A549 (cell line): ENCODE measurements around the gene ARHGAP11B.
"Not testable (repeated sequence)": the region's sequence is repeated elsewhere in the genome, so short reads cannot be mapped to it uniquely, and the experiment has no call there.

Experiments
- ATAC-seq, 2 experiments: fragments of 200-7000 bp in 1 of 2; fragments of >200 bp in 1 of 2; cut with Nextera tagmentation in 1 of 2; cut with Tn5 transposase in 1 of 2; 3 replicates each; pipeline versions ENCODE4 v1.8.0 to v1.9.1; 2018 to 2020; ENCODE audit warnings: mild to moderate bottlenecking in 1 of 2, moderate library complexity in 1 of 2
- CTCF ChIA-PET: fragments of 300-600 bp; sonication (Branson Sonifier 250); formaldehyde crosslinking; extraction: SDS; loops from one replicate; lab custom pipeline; 2021; ENCODE audit warnings: antibody characterized with exemption, inconsistent platforms; lab: Yijun Ruan, JAX
- POLR2A ChIA-PET: fragments of 350-600 bp; formaldehyde crosslinking; extraction: SDS; loops from one replicate; lab custom pipeline; 2021; ENCODE audit warnings: antibody characterized with exemption, inconsistent platforms; lab: Yijun Ruan, JAX
- DNase-seq, 2 experiments: peaks; one replicate each; pipeline versions ENCODE4 v3.0.0 to v3.0.0-alpha.2; 2011 to 2016; ENCODE audit warnings: low read depth in 1 of 2, low spot score in 1 of 2
- FAIRE-seq: peaks from 2 replicates; lab custom pipeline; 2011; peaks lifted over from hg19 to GRCh38; lab: Jason Lieb, UNC
- H3K27ac ChIP-seq, 2 experiments: fragments of >200 bp; sonication (Bioruptor Twin); formaldehyde crosslinking; 3 replicates each; pipeline ENCODE4 v1.5.1; 2016 to 2017
- H3K4me1 ChIP-seq: fragments of >200 bp; sonication (Bioruptor Twin); formaldehyde crosslinking; 3 replicates; pipeline ENCODE4 v1.6.1; 2016
- H3K4me2 ChIP-seq: fragments of >200 bp; sonication (Bioruptor Twin); formaldehyde crosslinking; 3 replicates; pipeline ENCODE4 v1.6.1; 2016
- H3K4me3 ChIP-seq: fragments of >200 bp; sonication (Bioruptor Twin); formaldehyde crosslinking; 3 replicates; pipeline ENCODE4 v1.5.1; 2016
- H3K9me3 ChIP-seq: fragments of >200 bp; sonication (Bioruptor Twin); formaldehyde crosslinking; 3 replicates; pipeline ENCODE4 v1.6.1; 2016
- CEBPB ChIP-seq, 2 experiments: fragments of >200 bp in 1 of 2; sonication (Bioruptor Twin) in 1 of 2; formaldehyde crosslinking in 1 of 2; IDR thresholded peaks; 2 replicates each; pipeline ENCODE4 v1.6.1; 2012 to 2016
- HDAC2 ChIP-seq: fragments of 200-600 bp; sonication (generic); IDR thresholded peaks from 2 replicates; pipeline ENCODE4 v1.6.1; 2016
- JUN ChIP-seq, 2 experiments: fragments of >200 bp; sonication (Bioruptor Twin); formaldehyde crosslinking; IDR thresholded peaks; 2 replicates in 1 of 2; 3 replicates in 1 of 2; pipeline ENCODE4 v1.6.1; 2016 to 2017
- KDM5A ChIP-seq: fragments of 200-600 bp; sonication (generic); IDR thresholded peaks from 2 replicates; pipeline ENCODE4 v1.6.1; 2016; ENCODE audit warnings: antibody characterized with exemption, mild to moderate bottlenecking
- RAD21 ChIP-seq, 2 experiments: fragments of >200 bp in 1 of 2; sonication (Bioruptor Twin) in 1 of 2; formaldehyde crosslinking in 1 of 2; IDR thresholded peaks in 1 of 2; conservative IDR thresholded peaks in 1 of 2; 2 replicates in 1 of 2; 3 replicates in 1 of 2; pipeline ENCODE4 v1.6.1; 2012 to 2018; ENCODE audit warnings: inconsistent platforms in 1 of 2
- WGBS: methylation state at CpG from one replicate; pipeline ENCODE4 v1.1.6; 2017; ENCODE audit errors: missing lambda C conversion rate; 5-methylcytosine and 5-hydroxymethylcytosine counted together
- TF ChIP-seq, protein P1 (sequence below): IDR thresholded peaks from 2 replicates; pipeline ENCODE4 v1.6.1; 2012; ENCODE audit warnings: low read depth, borderline replicate concordance
- TF ChIP-seq, protein P2 (sequence below): IDR thresholded peaks from 2 replicates; pipeline ENCODE4 v1.6.1; 2012
- TF ChIP-seq, protein P3 (sequence below): fragments of >200 bp; sonication (Bioruptor Twin); formaldehyde crosslinking; IDR thresholded peaks from 3 replicates; pipeline ENCODE4 v1.5.1; 2016

ARHGAP11B gene

DNA sequence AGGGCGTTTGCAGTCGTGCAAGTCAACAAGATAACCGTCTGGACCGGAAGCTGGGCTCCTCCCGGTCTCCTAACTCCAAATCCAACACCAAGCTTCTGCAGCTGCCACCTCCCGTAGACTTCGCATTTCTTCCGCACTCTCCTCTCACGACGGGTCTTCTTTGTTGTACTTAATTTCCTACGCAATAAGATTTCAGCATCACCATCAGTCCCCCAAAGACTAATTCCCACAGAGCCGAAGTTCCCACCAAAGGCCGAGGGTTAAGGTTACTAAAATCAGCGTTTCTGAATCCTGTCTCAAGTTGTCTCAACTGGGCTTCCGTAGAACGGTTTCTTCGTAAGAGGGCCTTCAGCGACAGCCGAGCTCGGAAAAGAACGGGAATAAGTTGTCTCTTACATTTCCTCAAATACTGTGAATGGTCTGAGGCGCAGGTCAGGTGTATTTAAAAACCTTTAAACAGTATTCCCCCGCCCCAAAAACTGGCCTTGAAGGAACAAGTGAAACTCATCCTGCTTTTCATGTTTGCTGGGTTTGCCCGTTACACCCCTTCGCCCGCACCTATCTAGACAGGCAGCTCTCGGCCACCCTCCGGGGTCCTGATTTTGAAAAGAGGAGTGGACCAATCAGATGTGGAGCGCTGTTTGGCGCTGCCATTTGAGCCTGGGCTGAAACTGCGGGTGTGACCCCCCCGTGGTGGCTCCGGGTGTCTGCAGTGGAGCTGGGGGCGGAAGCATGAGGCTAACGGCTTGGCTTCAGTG lies at the start of gene ARHGAP11B:
ARHGAP11B (plus strand) TSS at position 693 of the 758 bp plus-strand sequence.
- H3K9me3 ChIP-seq, CTCF ChIA-PET: not testable (repeated sequence)
- Histone ChIP-seq H3K27ac (peak within 1 kb of the TSS; percentile 88 to 99), H3K4me1 (peaks cover 18% of the 10 kb centered on the region; the same call in 2 of the 3 replicates), H3K4me2 (peak within 1 kb of the TSS; percentile 93), H3K4me3 (peak within 1 kb of the TSS; percentile 65)
- ATAC-seq (peak; percentile 91 to 97), DNase-seq (peak; percentile 79 to 100), FAIRE-seq (peak; percentile 92)
- 1% methylated on average over 35 of the region's 35 CpGs for WGBS
- POLR2A ChIA-PET: interaction anchor here (0.5 to 0.6 kb wide), 2 partner anchors 871 to 1989 kb away, joined by 3 to 7 read pairs; no protein-coding TSS in a partner anchor
- TF ChIP-seq JUN (IDR thresholded peaks at IDR 0.05) (peak; percentile 49 to 86; a peak in 4 of 5 replicates), CEBPB (IDR thresholded peaks at IDR 0.05) (peak in 1 of 2 experiments; percentile 41; a peak in 1 of 4 replicates), KDM5A (peak; percentile 66), HDAC2 (peak; percentile 58; the same call in 1 of the 2 replicates)
- TF ChIP-seq, protein P1, sequence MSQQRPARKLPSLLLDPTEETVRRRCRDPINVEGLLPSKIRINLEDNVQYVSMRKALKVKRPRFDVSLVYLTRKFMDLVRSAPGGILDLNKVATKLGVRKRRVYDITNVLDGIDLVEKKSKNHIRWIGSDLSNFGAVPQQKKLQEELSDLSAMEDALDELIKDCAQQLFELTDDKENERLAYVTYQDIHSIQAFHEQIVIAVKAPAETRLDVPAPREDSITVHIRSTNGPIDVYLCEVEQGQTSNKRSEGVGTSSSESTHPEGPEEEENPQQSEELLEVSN: 0 out of 2 replicates have a peak, but pooled peaks have one; percentile 13
- TF ChIP-seq, protein P2, sequence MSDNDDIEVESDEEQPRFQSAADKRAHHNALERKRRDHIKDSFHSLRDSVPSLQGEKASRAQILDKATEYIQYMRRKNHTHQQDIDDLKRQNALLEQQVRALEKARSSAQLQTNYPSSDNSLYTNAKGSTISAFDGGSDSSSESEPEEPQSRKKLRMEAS: peak; percentile 65

DNA sequence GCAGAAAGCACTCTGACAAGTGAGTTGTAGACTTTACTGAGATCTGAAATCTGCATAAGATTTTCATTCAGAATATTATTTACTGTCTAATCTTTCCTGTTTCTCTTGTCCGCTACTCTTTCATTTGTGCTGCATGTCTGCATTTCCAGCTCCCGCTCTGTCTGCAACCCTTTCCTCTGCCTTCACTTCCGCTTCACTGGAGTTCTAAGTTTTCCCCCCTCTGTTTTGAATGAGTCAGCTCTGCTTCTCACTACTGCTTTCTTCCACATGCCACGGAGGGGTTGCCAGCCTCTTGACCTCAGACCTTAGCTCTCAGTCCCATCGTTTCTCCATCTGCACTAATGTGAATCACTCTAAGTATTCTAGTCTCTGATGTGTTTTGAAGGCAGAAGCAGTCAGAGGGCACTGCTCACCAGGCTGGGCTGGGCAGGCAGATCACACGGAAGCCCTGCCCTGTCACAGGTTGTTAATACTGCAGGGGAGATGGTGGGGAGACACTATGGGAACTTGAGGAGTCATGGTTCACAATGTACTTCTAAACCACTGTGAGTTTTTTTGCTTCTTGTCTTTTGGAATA lies 46.4 kb upstream of the ARHGAP11B start:
- H3K4me1 ChIP-seq, H3K4me3 ChIP-seq, CTCF ChIA-PET, H3K27ac ChIP-seq, DNase-seq, H3K9me3 ChIP-seq, FAIRE-seq, H3K4me2 ChIP-seq, POLR2A ChIA-PET: not testable (repeated sequence)
- ATAC-seq: peak; percentile 85 to 99
- WGBS: no CpG with 5 or more reads among the region's 6 CpGs

DNA sequence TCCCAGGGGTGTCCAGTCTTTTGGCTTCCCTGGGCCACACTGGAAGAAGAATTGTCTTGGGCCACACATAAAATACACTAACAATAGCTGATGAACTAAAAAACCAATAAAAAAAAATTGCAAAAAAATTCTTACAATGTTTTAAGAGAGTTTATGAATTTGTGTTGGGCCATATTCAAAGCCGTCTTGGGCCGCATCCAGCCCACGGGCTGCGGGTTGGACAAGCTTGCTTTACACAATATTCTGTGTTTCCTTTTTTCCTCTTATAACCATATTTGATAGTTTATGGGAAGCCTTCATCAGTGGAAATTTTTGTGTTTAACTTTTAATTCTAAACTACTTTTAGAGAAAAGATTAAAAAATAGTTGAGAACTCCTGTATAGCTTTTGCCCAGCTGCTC lies 45.2 kb upstream of the ARHGAP11B start:
- H3K27ac ChIP-seq, DNase-seq, H3K4me2 ChIP-seq, FAIRE-seq, ATAC-seq, H3K4me1 ChIP-seq, POLR2A ChIA-PET, CTCF ChIA-PET, H3K9me3 ChIP-seq, H3K4me3 ChIP-seq: not testable (repeated sequence)
- no CpG with 5 or more reads among the region's 4 CpGs for WGBS

DNA sequence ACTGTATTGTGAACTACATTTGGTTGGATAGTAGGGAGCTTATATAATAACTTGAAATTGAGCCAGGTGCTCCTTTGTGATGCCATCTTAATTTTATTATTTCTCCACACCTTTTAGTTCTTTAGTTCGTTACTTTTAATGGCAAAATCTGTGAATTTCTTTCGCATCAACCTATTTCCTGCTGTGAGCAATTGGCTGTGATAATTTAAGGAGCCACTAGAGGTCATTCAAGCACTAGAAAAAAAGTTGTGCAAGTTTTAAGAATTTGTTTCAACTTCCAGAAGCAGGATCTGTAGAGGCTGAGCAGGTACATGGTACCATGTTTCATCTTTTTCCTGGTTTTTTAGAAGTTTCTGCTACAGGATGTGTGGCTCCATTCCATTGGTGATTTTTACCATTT lies 27.0 kb upstream of the ARHGAP11B start:
- FAIRE-seq, H3K4me3 ChIP-seq, H3K9me3 ChIP-seq, H3K27ac ChIP-seq, H3K4me2 ChIP-seq, DNase-seq, CTCF ChIA-PET, POLR2A ChIA-PET, H3K4me1 ChIP-seq: not testable (repeated sequence)
- TF ChIP-seq, protein P3, sequence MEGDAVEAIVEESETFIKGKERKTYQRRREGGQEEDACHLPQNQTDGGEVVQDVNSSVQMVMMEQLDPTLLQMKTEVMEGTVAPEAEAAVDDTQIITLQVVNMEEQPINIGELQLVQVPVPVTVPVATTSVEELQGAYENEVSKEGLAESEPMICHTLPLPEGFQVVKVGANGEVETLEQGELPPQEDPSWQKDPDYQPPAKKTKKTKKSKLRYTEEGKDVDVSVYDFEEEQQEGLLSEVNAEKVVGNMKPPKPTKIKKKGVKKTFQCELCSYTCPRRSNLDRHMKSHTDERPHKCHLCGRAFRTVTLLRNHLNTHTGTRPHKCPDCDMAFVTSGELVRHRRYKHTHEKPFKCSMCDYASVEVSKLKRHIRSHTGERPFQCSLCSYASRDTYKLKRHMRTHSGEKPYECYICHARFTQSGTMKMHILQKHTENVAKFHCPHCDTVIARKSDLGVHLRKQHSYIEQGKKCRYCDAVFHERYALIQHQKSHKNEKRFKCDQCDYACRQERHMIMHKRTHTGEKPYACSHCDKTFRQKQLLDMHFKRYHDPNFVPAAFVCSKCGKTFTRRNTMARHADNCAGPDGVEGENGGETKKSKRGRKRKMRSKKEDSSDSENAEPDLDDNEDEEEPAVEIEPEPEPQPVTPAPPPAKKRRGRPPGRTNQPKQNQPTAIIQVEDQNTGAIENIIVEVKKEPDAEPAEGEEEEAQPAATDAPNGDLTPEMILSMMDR: 0 out of 3 replicates have a peak, but pooled peaks have one; percentile 15
- peak in 1 of 2 experiments; percentile 24; a peak in 1 of 5 replicates for TF ChIP-seq RAD21 (conservative IDR thresholded peaks at IDR 0.05 in 1 of 2, IDR thresholded peaks at IDR 0.05 in 1 of 2)
- 13% methylated on average over 2 of the region's 2 CpGs for WGBS
- ATAC-seq: peak in 1 of 2 experiments; percentile 62; a peak in 2 of 6 replicates

DNA sequence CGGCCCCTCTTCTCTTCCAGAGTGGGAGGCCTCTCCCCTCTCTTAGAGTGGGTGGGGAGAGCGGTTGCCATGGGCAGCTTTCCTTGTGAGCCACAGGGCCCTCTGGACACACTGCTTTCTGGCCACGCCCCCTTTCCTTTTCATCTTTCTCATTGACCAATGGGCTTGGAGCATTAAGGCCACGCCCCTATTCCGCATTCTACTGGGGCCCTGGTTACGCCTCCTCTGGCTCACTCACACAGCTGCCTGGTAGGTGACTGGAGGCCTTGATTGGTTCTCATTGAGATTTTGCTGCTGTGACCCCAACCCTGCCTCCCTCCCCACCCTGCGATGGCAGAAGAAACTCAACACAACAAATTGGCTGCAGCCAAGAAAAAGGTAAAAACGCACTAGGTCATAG lies 22.1 kb upstream of the ARHGAP11B start, which contains the start of gene GOLGA8H:
GOLGA8H (plus strand) TSS at position 233 of the 400 bp plus-strand sequence; CDS start at position 331, 98 bp downstream.
- CTCF ChIA-PET, H3K4me1 ChIP-seq, FAIRE-seq, H3K27ac ChIP-seq, DNase-seq, H3K4me3 ChIP-seq, H3K9me3 ChIP-seq, ATAC-seq, POLR2A ChIA-PET, H3K4me2 ChIP-seq: not testable (repeated sequence)
- 83% methylated on average over 5 of the region's 8 CpGs for WGBS

DNA sequence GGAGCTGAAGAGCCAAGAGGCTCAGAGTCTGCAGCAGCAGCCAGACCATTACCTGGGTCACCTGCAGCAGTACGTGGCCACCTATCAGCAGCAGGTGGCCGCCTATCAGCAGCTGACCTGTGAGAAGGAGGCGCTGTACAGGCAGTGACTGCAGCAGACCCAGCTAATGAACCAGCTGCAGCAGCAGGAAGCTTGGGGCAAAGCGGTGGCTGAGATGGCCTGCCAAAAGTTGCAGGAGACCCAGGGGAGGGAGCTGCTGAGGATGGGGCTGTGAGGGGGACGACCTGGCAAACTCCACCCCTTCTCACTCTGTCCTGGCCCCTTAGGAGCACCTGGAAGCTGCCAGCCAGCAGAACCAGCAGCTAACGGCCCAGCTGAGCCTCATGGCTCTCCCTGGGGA lies 13.7 kb upstream of the ARHGAP11B start:
- FAIRE-seq, CTCF ChIA-PET, H3K4me1 ChIP-seq, H3K27ac ChIP-seq, POLR2A ChIA-PET, H3K4me2 ChIP-seq, H3K4me3 ChIP-seq, DNase-seq, H3K9me3 ChIP-seq, ATAC-seq: not testable (repeated sequence)
- no CpG with 5 or more reads among the region's 6 CpGs for WGBS
